ENCODE measurements around the gene HOMEZ.

The HOMEZ gene

GRCh38 chr14:23284654-23285529 lies 1.0 kb downstream of the HOMEZ start (continued):
- TF ChIP-seq ZBTB48 (tag by site-specific recombination; IDR thresholded peaks at IDR 0.05), result no peak
- TF ChIP-seq ZNF354C (tag by site-specific recombination; IDR thresholded peaks at IDR 0.05; ENCODE audit: borderline replicate concordance, low read depth), result no peak
- TF ChIP-seq, protein P1, sequence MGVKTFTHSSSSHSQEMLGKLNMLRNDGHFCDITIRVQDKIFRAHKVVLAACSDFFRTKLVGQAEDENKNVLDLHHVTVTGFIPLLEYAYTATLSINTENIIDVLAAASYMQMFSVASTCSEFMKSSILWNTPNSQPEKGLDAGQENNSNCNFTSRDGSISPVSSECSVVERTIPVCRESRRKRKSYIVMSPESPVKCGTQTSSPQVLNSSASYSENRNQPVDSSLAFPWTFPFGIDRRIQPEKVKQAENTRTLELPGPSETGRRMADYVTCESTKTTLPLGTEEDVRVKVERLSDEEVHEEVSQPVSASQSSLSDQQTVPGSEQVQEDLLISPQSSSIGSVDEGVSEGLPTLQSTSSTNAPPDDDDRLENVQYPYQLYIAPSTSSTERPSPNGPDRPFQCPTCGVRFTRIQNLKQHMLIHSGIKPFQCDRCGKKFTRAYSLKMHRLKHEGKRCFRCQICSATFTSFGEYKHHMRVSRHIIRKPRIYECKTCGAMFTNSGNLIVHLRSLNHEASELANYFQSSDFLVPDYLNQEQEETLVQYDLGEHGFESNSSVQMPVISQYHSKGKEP (tag by site-specific recombination; IDR thresholded peaks at IDR 0.05), result no peak
- TF ChIP-seq, protein P2, sequence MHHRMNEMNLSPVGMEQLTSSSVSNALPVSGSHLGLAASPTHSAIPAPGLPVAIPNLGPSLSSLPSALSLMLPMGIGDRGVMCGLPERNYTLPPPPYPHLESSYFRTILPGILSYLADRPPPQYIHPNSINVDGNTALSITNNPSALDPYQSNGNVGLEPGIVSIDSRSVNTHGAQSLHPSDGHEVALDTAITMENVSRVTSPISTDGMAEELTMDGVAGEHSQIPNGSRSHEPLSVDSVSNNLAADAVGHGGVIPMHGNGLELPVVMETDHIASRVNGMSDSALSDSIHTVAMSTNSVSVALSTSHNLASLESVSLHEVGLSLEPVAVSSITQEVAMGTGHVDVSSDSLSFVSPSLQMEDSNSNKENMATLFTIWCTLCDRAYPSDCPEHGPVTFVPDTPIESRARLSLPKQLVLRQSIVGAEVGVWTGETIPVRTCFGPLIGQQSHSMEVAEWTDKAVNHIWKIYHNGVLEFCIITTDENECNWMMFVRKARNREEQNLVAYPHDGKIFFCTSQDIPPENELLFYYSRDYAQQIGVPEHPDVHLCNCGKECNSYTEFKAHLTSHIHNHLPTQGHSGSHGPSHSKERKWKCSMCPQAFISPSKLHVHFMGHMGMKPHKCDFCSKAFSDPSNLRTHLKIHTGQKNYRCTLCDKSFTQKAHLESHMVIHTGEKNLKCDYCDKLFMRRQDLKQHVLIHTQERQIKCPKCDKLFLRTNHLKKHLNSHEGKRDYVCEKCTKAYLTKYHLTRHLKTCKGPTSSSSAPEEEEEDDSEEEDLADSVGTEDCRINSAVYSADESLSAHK (tag by site-specific recombination; IDR thresholded peaks at IDR 0.05), result no peak
- TF ChIP-seq ZNF76 (tag by site-specific recombination; IDR thresholded peaks at IDR 0.05; ENCODE audit: borderline replicate concordance, low read depth), result 0 out of 2 replicates have a peak, but pooled peaks have one; percentile 17
- TF ChIP-seq ZNF214 (tag by site-specific recombination; IDR thresholded peaks at IDR 0.05; ENCODE audit: borderline replicate concordance), result no peak
- TF ChIP-seq ZNF629 (tag by site-specific recombination; IDR thresholded peaks at IDR 0.05), result no peak
- peak; percentile 81; the same call in 1 of the 2 replicates for TF ChIP-seq ZFP69B (tag by site-specific recombination; IDR thresholded peaks at IDR 0.05)
- TF ChIP-seq ZNF24 (tag by site-specific recombination; IDR thresholded peaks at IDR 0.05), result no peak
- TF ChIP-seq, protein P3, sequence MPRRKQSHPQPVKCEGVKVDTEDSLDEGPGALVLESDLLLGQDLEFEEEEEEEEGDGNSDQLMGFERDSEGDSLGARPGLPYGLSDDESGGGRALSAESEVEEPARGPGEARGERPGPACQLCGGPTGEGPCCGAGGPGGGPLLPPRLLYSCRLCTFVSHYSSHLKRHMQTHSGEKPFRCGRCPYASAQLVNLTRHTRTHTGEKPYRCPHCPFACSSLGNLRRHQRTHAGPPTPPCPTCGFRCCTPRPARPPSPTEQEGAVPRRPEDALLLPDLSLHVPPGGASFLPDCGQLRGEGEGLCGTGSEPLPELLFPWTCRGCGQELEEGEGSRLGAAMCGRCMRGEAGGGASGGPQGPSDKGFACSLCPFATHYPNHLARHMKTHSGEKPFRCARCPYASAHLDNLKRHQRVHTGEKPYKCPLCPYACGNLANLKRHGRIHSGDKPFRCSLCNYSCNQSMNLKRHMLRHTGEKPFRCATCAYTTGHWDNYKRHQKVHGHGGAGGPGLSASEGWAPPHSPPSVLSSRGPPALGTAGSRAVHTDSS (tag by site-specific recombination; IDR thresholded peaks at IDR 0.05), result no peak
- TF ChIP-seq, protein P4, sequence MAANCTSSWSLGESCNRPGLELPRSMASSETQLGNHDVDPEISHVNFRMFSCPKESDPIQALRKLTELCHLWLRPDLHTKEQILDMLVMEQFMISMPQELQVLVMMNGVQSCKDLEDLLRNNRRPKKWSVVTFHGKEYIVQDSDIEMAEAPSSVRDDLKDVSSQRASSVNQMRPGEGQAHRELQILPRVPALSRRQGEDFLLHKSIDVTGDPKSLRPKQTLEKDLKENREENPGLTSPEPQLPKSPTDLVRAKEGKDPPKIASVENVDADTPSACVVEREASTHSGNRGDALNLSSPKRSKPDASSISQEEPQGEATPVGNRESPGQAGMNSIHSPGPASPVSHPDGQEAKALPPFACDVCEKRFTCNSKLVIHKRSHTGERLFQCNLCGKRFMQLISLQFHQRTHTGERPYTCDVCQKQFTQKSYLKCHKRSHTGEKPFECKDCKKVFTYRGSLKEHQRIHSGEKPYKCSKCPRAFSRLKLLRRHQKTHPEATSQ (tag by site-specific recombination; IDR thresholded peaks at IDR 0.05), result no peak
- no peak for TF ChIP-seq ZNF433 (tag by site-specific recombination; IDR thresholded peaks at IDR 0.05; ENCODE audit: low read depth)
- peak; percentile 40 for TF ChIP-seq ZNF335 (tag by site-specific recombination; conservative IDR thresholded peaks at IDR 0.05)

GRCh38 chr14:23281247-23281646 lies 4.7 kb downstream of the HOMEZ start:
- Histone ChIP-seq H3K36me3 (ENCODE audit: control insufficient read depth in 2 of 2, insufficient read depth in 1 of 2, low read length in 2 of 2) (peaks cover 0 to 12% of the 10 kb centered on the region in 2 experiments; a peak in 1 of 3 replicates), H3K27ac (ENCODE audit: extremely low read depth, low read depth, low read length) (no peak overlapping the region), H3K4me3 (ENCODE audit: low read depth, low read length) (no peak overlapping the region), H3K4me1 (ENCODE audit: control insufficient read depth, insufficient read depth, low read length) (peaks cover 9% of the 10 kb centered on the region), H3K9me3 (ENCODE audit: control insufficient read depth, insufficient read depth, low read depth, low read length) (no peaks in the 10 kb centered on the region)
- POLR2A ChIA-PET, result no interaction called here
- CTCF ChIA-PET, result interaction anchor here (1.8 to 2.7 kb wide), 2 partner anchors 14 to 98 kb away, joined by 6 to 14 read pairs; no protein-coding TSS in a partner anchor
- TF ChIP-seq ZNF132 (tag by site-specific recombination; IDR thresholded peaks at IDR 0.05; ENCODE audit: borderline replicate concordance), result no peak
- TF ChIP-seq, protein P5, sequence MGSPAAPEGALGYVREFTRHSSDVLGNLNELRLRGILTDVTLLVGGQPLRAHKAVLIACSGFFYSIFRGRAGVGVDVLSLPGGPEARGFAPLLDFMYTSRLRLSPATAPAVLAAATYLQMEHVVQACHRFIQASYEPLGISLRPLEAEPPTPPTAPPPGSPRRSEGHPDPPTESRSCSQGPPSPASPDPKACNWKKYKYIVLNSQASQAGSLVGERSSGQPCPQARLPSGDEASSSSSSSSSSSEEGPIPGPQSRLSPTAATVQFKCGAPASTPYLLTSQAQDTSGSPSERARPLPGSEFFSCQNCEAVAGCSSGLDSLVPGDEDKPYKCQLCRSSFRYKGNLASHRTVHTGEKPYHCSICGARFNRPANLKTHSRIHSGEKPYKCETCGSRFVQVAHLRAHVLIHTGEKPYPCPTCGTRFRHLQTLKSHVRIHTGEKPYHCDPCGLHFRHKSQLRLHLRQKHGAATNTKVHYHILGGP (tag by site-specific recombination; IDR thresholded peaks at IDR 0.05), result no peak
- TF ChIP-seq ZNF302 (tag by site-specific recombination; IDR thresholded peaks at IDR 0.05; ENCODE audit: low read depth), result no peak
- TF ChIP-seq ZNF76 (tag by site-specific recombination; IDR thresholded peaks at IDR 0.05; ENCODE audit: borderline replicate concordance, low read depth), result no peak
- TF ChIP-seq ZNF416 (tag by site-specific recombination; IDR thresholded peaks at IDR 0.05), result no peak
- TF ChIP-seq IKZF3 (tag by site-specific recombination; IDR thresholded peaks at IDR 0.05), result no peak
- no peak for TF ChIP-seq ZNF785 (tag by site-specific recombination; IDR thresholded peaks at IDR 0.05)
- no peak for TF ChIP-seq ZNF621 (tag by site-specific recombination; IDR thresholded peaks at IDR 0.05)
- TF ChIP-seq TSHZ1 (tag by site-specific recombination; IDR thresholded peaks at IDR 0.05; ENCODE audit: borderline replicate concordance), result no peak
- no peak for TF ChIP-seq ZNF530 (tag by site-specific recombination; IDR thresholded peaks at IDR 0.05; ENCODE audit: low read depth)
- TF ChIP-seq ZNF2 (tag by site-specific recombination; IDR thresholded peaks at IDR 0.05), result no peak
